Activated T-helper 1 cell treated with anti-CD3 and anti-CD28 coated beads, Interleukin-12 subunit alpha, Interleukin-12 subunit beta, Interleukin-2, Interleukin-4 antibody, amounts not matched to agents 30 ng/mL and 10 ng/mL and 1 ng/mL, durations not matched to agents 14 hours and 24 hours and 36 hours (primary cell): ENCODE data around the gene GOT2. TPM values are rescaled to one million over a fixed set of nuclear protein-coding genes. Genes with fewer than 3 reads are reported as not detected.
"Not testable (repeated sequence)": the region's sequence is repeated elsewhere in the genome, so short reads cannot be mapped to it uniquely, and the experiment has no call there.

Experiments
- DNase-seq: peaks from one replicate; pipeline ENCODE4 v3.0.0; 2021; ENCODE audit warnings: low spot score
- H3K27ac Mint-ChIP-seq: one replicate; pipeline ENCODE4 v1.8.0; 2021; ENCODE audit warnings: mild to moderate bottlenecking, mixed read lengths
- H3K27me3 Mint-ChIP-seq: one replicate; pipeline ENCODE4 v1.8.0; 2022; ENCODE audit warnings: mild to moderate bottlenecking, moderate library complexity, mixed read lengths; ENCODE audit not compliant: insufficient read depth
- H3K36me3 Mint-ChIP-seq: one replicate; pipeline ENCODE4 v1.8.0; 2021; ENCODE audit warnings: low read depth, mixed read lengths
- H3K4me1 Mint-ChIP-seq: one replicate; pipeline ENCODE4 v1.8.0; 2021; ENCODE audit warnings: low read depth, mixed read lengths
- H3K4me3 Mint-ChIP-seq: one replicate; pipeline ENCODE4 v1.8.0; 2021; ENCODE audit warnings: mild to moderate bottlenecking, moderate library complexity, mixed read lengths
- H3K9me3 Mint-ChIP-seq: one replicate; pipeline ENCODE4 v1.8.0; 2021; ENCODE audit warnings: mixed read lengths
- intact Hi-C: fragments of 100-400 bp; cut with micrococcal nuclease; formaldehyde crosslinking; loops from one replicate; pipeline ENCODE4 v1.15.1; 2024
- total RNA-seq: library from RNA; stranded (reverse); gene quantifications from 2 replicates; pipeline ENCODE4 v1.2.3, GENCODE V29; 2022

Gene GOT2
- 135 and 137 TPM in 2 replicates for total RNA-seq

GRCh38 chr16:58733671-58734458 lies at the start of gene GOT2:
TSS of gene GOT2 (minus strand) at chr16:58734316. CDS start at chr16:58734228, 88 bp downstream.
- Mint-ChIP-seq H3K4me3 (peak within 1 kb of the TSS; percentile 100), H3K27ac (peak within 1 kb of the TSS; percentile 99), H3K27me3 (no peaks in the 10 kb centered on the region), H3K9me3 (no peaks in the 10 kb centered on the region), H3K4me1 (peaks cover 27% of the 10 kb centered on the region), H3K36me3 (peaks cover 11% of the 10 kb centered on the region)
- peak; percentile 78 for DNase-seq
- intact Hi-C loops: loop anchor here (1.0 to 10.0 kb wide), 7 partner anchors 22 to 997 kb away; partner anchors contain the start of genes CFAP20, CSNK2A2, GINS3 and KATNB1

- H3K9me3 Mint-ChIP-seq, H3K27me3 Mint-ChIP-seq, H3K36me3 Mint-ChIP-seq, H3K4me1 Mint-ChIP-seq, H3K4me3 Mint-ChIP-seq, H3K27ac Mint-ChIP-seq, intact Hi-C loops, DNase-seq: not testable (repeated sequence)
These were observed 45.2 kb upstream of the GOT2 start for GRCh38 chr16:58779291-58779690.

- no peaks in the 10 kb centered on the region for H3K9me3 Mint-ChIP-seq
- no peak overlapping the region for H3K27ac Mint-ChIP-seq
- intact Hi-C loops: no loop called here
- H3K27me3 Mint-ChIP-seq: peaks cover 2% of the 10 kb centered on the region
- no peak overlapping the region for H3K4me3 Mint-ChIP-seq
- no peaks in the 10 kb centered on the region for H3K4me1 Mint-ChIP-seq
- no peak for DNase-seq
- H3K36me3 Mint-ChIP-seq: no peaks in the 10 kb centered on the region
These were observed 39.8 kb upstream of the GOT2 start for GRCh38 chr16:58773870-58774269.

- Mint-ChIP-seq H3K4me1 (no peaks in the 10 kb centered on the region), H3K36me3 (no peaks in the 10 kb centered on the region), H3K9me3 (no peaks in the 10 kb centered on the region), H3K4me3 (no peak overlapping the region), H3K27ac (no peak overlapping the region), H3K27me3 (peaks cover 2% of the 10 kb centered on the region)
- DNase-seq: no peak
- intact Hi-C loops: no loop called here
These were observed 34.0 kb upstream of the GOT2 start for GRCh38 chr16:58768145-58768544.

GRCh38 chr16:58767581-58767980 lies 33.5 kb upstream of the GOT2 start:
- Mint-ChIP-seq H3K36me3 (no peaks in the 10 kb centered on the region), H3K27ac (no peak overlapping the region), H3K27me3 (peaks cover 2% of the 10 kb centered on the region), H3K4me3 (no peak overlapping the region), H3K9me3 (no peaks in the 10 kb centered on the region), H3K4me1 (no peaks in the 10 kb centered on the region)
- intact Hi-C loops: no loop called here
- DNase-seq: no peak

GRCh38 chr16:58756650-58757332 lies 22.7 kb upstream of the GOT2 start:
- H3K27ac Mint-ChIP-seq: no peak overlapping the region
- H3K4me3 Mint-ChIP-seq: no peak overlapping the region
- H3K9me3 Mint-ChIP-seq: no peaks in the 10 kb centered on the region
- H3K27me3 Mint-ChIP-seq: peaks cover 5% of the 10 kb centered on the region
- intact Hi-C loops: loop anchor here (1.0 to 5.0 kb wide), 8 partner anchors 22 to 457 kb away; partner anchors contain the start of genes GOT2 and SLC38A7
- DNase-seq: no peak
- peaks cover 10% of the 10 kb centered on the region for H3K4me1 Mint-ChIP-seq
- H3K36me3 Mint-ChIP-seq: no peaks in the 10 kb centered on the region

GRCh38 chr16:58755989-58756649 lies 22.0 kb upstream of the GOT2 start:
- peak; percentile 65 for DNase-seq
- Mint-ChIP-seq H3K4me3 (peak overlapping the region; percentile 32), H3K27ac (peak overlapping the region; percentile 53), H3K36me3 (no peaks in the 10 kb centered on the region), H3K4me1 (peaks cover 10% of the 10 kb centered on the region), H3K9me3 (no peaks in the 10 kb centered on the region), H3K27me3 (peaks cover 5% of the 10 kb centered on the region)
- intact Hi-C loops: loop anchor here (1.0 to 5.0 kb wide), 8 partner anchors 22 to 457 kb away; partner anchors contain the start of genes GOT2 and SLC38A7

GRCh38 chr16:58753711-58754134 lies 19.6 kb upstream of the GOT2 start:
- Mint-ChIP-seq H3K9me3 (peaks cover 4% of the 10 kb centered on the region), H3K4me3 (no peak overlapping the region), H3K36me3 (no peaks in the 10 kb centered on the region), H3K27ac (no peak overlapping the region), H3K27me3 (peaks cover 3% of the 10 kb centered on the region), H3K4me1 (peaks cover 10% of the 10 kb centered on the region)
- DNase-seq: no peak
- intact Hi-C loops: no loop called here

- Mint-ChIP-seq H3K27me3 (peaks cover 12% of the 10 kb centered on the region), H3K27ac (no peak overlapping the region), H3K9me3 (peaks cover 3% of the 10 kb centered on the region), H3K4me3 (no peak overlapping the region), H3K36me3 (no peaks in the 10 kb centered on the region), H3K4me1 (no peaks in the 10 kb centered on the region)
- intact Hi-C loops: no loop called here
- DNase-seq: no peak
These were observed 10.4 kb upstream of the GOT2 start for GRCh38 chr16:58744497-58744896.

GRCh38 chr16:58741976-58742375 lies 7.9 kb upstream of the GOT2 start:
- no peak overlapping the region for H3K4me3 Mint-ChIP-seq
- no peak for DNase-seq
- no peak overlapping the region for H3K27ac Mint-ChIP-seq
- H3K9me3 Mint-ChIP-seq: no peaks in the 10 kb centered on the region
- peaks cover 14% of the 10 kb centered on the region for H3K27me3 Mint-ChIP-seq
- intact Hi-C loops: no loop called here
- no peaks in the 10 kb centered on the region for H3K36me3 Mint-ChIP-seq
- no peaks in the 10 kb centered on the region for H3K4me1 Mint-ChIP-seq

- H3K27ac Mint-ChIP-seq: no peak overlapping the region
- H3K36me3 Mint-ChIP-seq: no peaks in the 10 kb centered on the region
- DNase-seq: no peak
- no peak overlapping the region for H3K4me3 Mint-ChIP-seq
- H3K27me3 Mint-ChIP-seq: peaks cover 14% of the 10 kb centered on the region
- H3K9me3 Mint-ChIP-seq: no peaks in the 10 kb centered on the region
- intact Hi-C loops: no loop called here
- no peaks in the 10 kb centered on the region for H3K4me1 Mint-ChIP-seq
These were observed 7.0 kb upstream of the GOT2 start for GRCh38 chr16:58741166-58741565.

GRCh38 chr16:58738672-58739296 lies 4.7 kb upstream of the GOT2 start:
- peaks cover 14% of the 10 kb centered on the region for H3K27me3 Mint-ChIP-seq
- no peaks in the 10 kb centered on the region for H3K36me3 Mint-ChIP-seq
- no peak overlapping the region for H3K27ac Mint-ChIP-seq
- H3K4me3 Mint-ChIP-seq: no peak overlapping the region
- no peaks in the 10 kb centered on the region for H3K9me3 Mint-ChIP-seq
- no peaks in the 10 kb centered on the region for H3K4me1 Mint-ChIP-seq
- no peak for DNase-seq
- intact Hi-C loops: loop anchor here (10.0 kb wide), 1 partner anchor 544 kb away; the partner anchor contains the start of gene CSNK2A2
